GM21786 (cell line): Measurements from ENCODE around the gene ANKRD13C.

Source experiments
- ATAC-seq: cut with Tn5 transposase; IDR thresholded peaks from one replicate; pipeline ENCODE4 v1.9.1; 2021; ENCODE audit not compliant: unreplicated experiment

ANKRD13C gene

DNA sequence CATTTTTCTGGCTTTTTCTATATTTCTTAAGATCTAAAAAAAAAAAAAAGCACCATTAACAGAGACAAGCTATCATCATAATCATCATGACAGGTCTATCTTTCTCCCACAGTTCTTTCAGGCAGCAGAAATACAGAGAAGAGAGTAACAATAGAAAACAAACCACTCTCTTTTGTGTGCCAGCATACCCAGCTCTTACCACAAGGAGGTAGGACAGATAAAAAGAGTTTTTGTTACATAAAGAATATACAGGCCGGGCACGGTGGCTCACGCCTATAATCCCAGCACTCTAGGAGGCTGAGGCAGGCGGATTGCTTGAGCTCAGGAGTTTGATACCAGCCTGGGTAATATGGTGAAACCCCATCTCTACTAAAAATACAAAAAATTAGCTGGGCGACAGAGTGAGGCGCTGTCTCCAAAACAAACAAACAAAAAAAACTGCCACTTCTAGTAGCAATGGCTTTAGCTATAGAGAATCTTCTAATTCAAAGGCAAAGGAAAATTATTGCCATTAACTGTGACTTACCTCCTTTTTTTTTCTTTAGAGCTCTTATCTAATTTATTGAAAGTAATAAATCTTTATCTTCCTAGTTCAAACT is 39.7 kb downstream of the ANKRD13C start:
- ATAC-seq = no peak

DNA sequence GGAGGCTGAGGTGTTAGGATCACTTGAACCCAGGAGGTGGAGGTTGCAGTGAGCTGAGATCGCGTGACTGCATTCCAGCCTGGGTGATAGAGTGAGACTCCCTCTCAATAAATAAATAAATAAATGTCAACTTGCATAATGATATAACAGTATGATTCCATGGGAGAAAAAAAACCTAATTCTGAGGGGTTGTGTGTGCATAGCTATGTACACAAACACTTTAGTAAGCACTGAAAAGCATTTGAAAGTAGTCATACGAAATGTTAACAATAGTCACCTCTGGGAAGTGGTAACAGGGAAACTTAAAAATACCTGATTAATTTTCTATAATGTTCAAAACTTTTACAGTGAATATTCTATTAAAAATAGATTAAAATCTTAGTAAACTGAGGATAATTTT is 43.2 kb downstream of the ANKRD13C start:
- ATAC-seq = no peak

- ATAC-seq = no peak
Observed at GRCh38 chr1:70299472-70299871, 55.0 kb downstream of the ANKRD13C start.

GRCh38 chr1:70295749-70296148 is 58.8 kb downstream of the ANKRD13C start:
- ATAC-seq = no peak

GRCh38 chr1:70293186-70293843 is 61.2 kb downstream of the ANKRD13C start:
- no peak for ATAC-seq

DNA sequence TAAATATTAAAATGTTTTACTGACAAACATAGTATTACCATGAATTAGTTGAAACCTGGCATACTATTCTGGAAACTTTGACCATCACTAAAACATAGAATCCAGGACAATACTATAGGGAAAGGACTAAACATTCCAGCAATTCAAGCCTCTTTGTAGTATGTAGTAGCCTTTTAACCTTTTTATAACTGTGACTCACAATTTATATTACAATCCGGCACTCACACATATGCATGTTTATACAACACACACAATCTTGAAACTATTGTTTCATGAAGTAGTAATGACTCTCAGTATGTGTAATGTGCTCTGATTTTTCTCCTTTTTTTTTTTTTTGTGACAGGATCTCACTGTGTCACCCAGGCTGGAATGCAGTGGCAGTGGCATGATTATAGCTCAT is 64.3 kb downstream of the ANKRD13C start:
- ATAC-seq = no peak

- ATAC-seq = no peak
Observed at GRCh38 chr1:70288166-70288565, 66.4 kb downstream of the ANKRD13C start.

- ATAC-seq = no peak
Observed at GRCh38 chr1:70286453-70286852, 68.1 kb downstream of the ANKRD13C start.

GRCh38 chr1:70284366-70284765 is 70.2 kb downstream of the ANKRD13C start:
- no peak for ATAC-seq

GRCh38 chr1:70278710-70279109 is 75.8 kb downstream of the ANKRD13C start:
- no peak for ATAC-seq

DNA sequence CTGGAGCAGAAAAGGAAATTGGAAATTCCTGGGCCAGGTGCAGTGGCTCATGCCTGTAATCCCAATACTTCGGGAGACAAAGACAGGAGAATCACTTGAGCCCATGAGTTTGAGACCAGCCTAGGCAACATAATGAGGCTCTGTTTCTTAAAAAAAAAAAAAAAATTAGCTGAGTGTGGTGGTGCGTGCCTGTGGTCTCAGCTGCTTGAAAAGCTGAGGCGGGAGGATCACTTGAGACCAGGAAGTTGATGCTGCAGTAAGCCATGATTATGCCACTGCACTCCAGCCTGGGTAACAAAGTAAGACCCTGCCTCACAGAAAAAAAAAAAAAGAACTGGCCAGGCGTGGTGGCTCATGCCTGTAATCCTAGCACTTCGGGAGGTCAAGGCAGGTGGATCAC is 76.6 kb downstream of the ANKRD13C start:
- ATAC-seq = no peak

GRCh38 chr1:70265946-70266345 is 88.6 kb downstream of the ANKRD13C start:
- ATAC-seq = no peak

DNA sequence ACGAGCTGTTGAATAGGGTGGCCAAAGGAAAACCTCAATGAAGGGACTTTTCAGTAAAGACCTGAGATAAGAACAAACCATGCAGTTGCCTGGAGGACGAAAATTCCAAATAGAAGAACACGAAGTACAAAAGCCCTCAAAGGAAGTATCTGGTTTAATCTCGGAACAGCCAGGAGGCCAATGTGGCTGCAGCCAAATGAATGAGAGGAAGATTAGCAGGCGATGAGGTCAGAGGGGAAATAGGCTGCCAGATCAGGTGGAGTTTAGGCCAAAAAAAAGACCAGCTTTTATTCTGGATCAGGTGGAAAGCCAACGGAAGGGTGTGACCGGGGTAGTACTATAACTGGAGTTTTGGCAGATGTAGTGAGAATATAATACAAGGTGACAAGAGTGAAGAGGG is 89.7 kb downstream of the ANKRD13C start:
- ATAC-seq = no peak

- no peak for ATAC-seq
Observed at GRCh38 chr1:70256664-70257063, 97.9 kb downstream of the ANKRD13C start.

DNA sequence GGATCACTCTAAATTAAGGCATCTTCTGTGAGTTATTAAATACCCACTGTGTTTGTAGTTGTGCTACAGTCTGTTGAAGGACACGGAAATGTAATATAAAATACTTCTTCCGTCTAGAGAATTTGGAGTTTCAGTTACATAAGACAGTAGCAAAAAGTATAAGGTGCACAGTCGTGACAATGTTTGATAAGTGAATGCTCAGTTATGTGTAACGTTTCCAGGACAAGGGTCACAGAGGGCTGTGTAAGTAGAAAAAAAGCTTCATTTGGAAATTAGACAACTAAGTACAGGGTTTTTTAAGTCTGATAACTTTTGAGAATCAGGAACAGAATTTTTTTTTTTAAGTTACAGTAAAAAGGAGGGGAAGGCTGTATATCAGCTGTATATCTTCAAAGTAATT is 105.8 kb downstream of the ANKRD13C start:
- no peak for ATAC-seq

GRCh38 chr1:70247768-70248167 is 106.8 kb downstream of the ANKRD13C start:
- no peak for ATAC-seq

DNA sequence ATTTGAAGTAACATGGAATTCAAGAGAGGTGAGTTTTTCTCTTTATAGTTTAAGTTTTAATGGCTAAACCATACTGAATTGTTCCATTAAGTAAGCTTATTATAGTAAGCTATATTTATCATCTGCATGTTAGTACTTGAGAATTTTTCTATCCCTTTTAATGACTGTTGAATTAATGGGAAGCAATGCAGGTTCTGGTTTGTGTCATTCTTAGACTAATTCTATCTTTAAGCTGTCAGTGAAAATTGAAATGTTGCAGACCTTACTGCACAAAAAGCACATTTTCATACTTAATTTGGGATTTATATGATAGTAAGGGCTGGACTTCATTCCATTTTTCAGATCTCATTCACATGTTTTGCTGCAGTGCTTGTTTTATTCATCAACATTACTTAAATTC is 107.4 kb downstream of the ANKRD13C start:
- no peak for ATAC-seq

DNA sequence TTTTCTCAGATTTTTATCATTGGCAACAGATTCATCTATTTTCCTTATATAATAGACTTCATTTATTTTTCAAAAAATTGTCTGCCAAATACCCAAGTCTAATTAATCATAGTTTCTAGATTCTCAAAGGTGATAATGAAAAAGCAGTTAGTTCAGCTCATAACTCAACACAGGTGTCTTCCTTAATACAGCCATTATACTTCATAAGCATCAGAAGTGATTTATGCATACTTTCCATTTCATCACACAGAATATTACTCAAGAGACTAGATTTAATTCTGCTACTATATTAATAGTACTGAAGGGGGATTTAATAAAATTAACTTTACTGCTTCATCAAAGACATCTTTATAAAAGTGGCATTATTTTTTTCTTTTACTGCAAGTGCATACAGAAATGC is 114.6 kb downstream of the ANKRD13C start:
- no peak for ATAC-seq

DNA sequence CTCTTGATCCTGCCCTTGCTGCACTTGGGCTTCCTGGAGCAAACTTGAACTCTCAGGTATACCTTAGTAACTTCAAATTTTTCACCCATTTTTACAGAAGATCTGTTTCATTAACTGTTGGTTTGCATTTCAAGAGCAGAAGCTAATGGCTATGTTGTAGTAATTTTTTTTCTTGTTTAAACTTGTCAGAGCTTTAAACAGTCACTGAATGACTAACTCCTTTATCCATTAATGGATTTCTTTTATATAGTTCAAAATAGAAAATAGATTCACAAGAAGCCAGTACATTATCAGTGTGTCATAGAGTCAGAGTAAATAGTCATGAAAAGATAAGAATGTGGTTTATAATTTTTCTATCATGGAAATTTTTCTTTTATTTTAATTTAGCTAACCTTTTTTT is 119.8 kb downstream of the ANKRD13C start:
- ATAC-seq = no peak

DNA sequence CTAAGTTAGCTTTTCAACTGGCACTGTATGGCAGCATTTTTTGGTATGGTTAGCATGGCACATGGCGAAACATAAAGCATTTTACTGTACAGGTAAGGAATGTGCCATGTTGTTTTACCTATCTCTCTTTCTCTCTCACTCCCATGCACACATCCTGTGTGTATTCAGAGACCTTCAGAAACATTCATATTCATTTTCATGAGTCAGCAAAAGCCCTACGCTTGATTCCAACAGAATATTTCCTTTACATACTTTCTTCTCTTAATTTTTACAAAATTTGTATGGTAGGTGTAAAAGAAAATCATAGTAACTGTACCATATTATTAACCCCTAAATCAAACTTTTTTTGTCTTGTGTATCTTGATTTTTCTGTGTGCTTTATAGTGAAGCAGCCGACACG is 123.0 kb downstream of the ANKRD13C start:
- ATAC-seq = no peak

GRCh38 chr1:70228670-70229069 is 125.9 kb downstream of the ANKRD13C start:
- ATAC-seq = no peak

- ATAC-seq = peak; percentile 73
Observed at GRCh38 chr1:70227439-70227838, 127.1 kb downstream of the ANKRD13C start.

DNA sequence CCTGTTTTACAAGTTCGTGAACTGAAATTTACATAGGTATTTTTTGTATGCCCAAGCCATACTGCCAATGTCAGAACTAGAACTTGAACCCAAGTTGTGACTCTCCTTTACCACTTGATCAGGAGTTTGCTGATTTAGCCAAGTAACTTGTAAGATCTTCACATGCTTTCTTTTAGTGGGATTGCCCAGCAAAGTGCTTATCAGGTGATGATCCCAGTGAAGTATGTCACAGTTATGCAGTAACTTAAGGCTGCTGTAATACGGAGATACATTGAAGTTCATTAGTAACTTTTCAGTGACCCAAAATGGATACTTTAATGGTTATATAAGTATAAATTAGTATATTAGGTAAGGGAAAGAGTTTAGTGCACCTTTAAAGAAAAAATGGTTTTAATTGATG is 129.6 kb downstream of the ANKRD13C start:
- no peak for ATAC-seq
